Left cardiac atrium (tissue), 4 donors: ENCODE measurements around the gene A4GNT. TPM values are rescaled to one million over a fixed set of nuclear protein-coding genes. Genes with fewer than 3 reads are reported as not detected.
"Not testable (repeated sequence)": the region's sequence is repeated elsewhere in the genome, so short reads cannot be mapped to it uniquely, and the experiment has no call there.

Source experiments
- ATAC-seq, 2 donors: fragments of 200-7000 bp; cut with Tn5 transposase; one replicate each; pipeline ENCODE4 v1.9.1; 2020; ENCODE audit warnings: mild to moderate bottlenecking in 2 of 2, moderate library complexity in 2 of 2
- DNase-seq: peaks from one replicate; pipeline ENCODE4 v3.0.0-alpha.2; 2020
- intact Hi-C, 2 donors: fragments of 100-400 bp; cut with DNase I; formaldehyde crosslinking; loops; one replicate each; pipeline versions ENCODE4 v1.14.1 to v1.15.1; 2022 to 2023
- total RNA-seq, 2 donors: library from RNA; stranded (reverse); fragmentation: NEBNext Ultra II Directional; extraction: Animal tissue kit (Norgen Biotek cat#: 25700); gene quantifications; one replicate each; pipeline ENCODE4 v1.2.1, GENCODE V29; 2021
- donor health status: DM: no; HTN: yes; CAD: no.
- donor health status: DM: no; HTN: yes; CAD: no; lungs with severe emphysema.
- donor health status: DM: yes; HTN: yes; CAD: no.
- donor health status: Dilated cardiomyopathy.

Gene A4GNT
- total RNA-seq, 2 donors from 2014 or later = not detected

- ATAC-seq (peak in 1 of 2 donors; percentile 69), DNase-seq (no peak)
- intact Hi-C loops = no loop called here
Observed at GRCh38 chr3:138124706-138125355, 7.4 kb downstream of the A4GNT start.

DNA sequence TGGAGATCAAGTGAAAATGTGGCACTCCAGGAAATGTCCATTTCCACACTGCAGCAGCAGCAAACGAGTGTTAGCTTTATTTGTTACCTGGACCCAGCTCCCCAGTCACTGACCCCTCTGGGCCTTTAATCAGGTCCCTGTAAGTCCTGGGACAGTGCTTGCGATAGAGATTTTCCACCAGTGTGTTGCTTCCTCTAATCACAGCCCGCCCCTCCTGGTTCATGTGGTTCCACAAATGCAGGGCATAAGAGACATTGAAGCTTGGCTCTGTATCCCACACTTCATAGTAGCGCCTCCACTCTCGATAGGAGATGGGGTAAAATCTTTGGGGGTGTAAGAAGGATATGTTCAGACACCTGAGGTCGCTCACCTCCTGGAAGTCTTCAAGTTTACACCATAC is 8.0 kb downstream of the A4GNT start:
- DNase-seq (no peak), ATAC-seq (peak in 1 of 2 donors; percentile 16)
- intact Hi-C loops = no loop called here

- no peak for DNase-seq
- ATAC-seq = no peak
- intact Hi-C loops = loop anchor here (1.0 to 10.0 kb wide), 3 partner anchors 50 to 1015 kb away; no protein-coding TSS in a partner anchor
Observed at GRCh38 chr3:138119423-138119766, 12.8 kb downstream of the A4GNT start.

GRCh38 chr3:138118612-138119422 is 13.4 kb downstream of the A4GNT start:
- peak; percentile 65 for DNase-seq
- intact Hi-C loops = loop anchor here (1.0 to 10.0 kb wide), 3 partner anchors 50 to 1014 kb away; no protein-coding TSS in a partner anchor
- peak; percentile 20 to 54 for ATAC-seq

DNA sequence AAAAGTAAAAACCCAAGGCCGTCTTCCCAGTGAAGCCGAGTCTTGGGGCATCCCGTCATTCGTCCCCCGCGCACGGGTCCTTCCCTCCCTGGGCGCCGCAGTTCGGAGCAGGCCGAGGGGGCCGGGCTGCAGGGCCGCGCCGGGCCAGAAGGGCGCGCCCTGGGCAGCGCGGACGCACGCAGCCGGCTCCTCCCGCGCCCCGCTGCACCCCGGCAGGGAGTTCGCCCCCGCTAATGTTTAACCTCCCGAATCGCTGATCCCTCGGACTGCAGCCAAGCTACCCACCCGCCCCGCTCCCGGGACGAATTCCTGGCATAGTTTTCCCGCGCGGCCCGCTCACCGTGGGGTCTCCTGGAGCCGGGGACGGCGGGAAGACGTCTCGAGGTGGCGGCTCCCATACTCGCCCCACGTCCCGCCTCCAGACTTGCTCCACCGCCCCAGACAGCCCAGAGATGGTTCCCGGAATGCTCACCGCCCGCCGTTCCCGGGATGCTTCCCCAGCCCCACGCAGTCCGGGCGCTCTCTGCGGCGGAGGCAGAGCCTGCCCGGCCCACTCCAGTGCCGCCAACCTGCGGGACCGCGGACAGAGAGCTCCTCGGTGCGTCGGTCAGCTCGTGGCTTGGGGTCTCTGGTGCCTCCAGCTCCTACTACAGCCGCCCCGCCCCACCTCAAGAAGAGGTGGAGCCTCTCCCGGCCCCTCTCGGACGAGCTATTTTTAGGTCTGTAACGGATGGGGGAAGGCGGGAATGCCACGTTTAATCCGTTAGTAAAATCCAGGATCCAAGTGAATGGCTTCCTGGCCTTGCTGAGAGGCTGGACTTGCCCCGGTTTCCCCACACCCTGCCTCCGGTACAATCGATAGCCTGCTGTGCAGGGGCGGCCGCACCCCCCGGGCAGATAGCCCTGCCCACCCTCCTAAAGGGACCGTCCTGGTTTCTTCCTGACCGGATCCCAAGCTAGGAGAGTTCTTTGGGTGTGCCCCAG is 16.9 kb downstream of the A4GNT start, which contains the start of gene DZIP1L:
TSS of gene DZIP1L (minus strand) at position 621 of the 984 bp plus-strand sequence. CDS start 11,637 bp downstream, outside the sequence.
- DNase-seq (peak; percentile 69), ATAC-seq (peak; percentile 96 to 97)
- intact Hi-C loops = loop anchor here (5.0 to 10.0 kb wide), 2 partner anchors 48 to 1010 kb away; no protein-coding TSS in a partner anchor

DNA sequence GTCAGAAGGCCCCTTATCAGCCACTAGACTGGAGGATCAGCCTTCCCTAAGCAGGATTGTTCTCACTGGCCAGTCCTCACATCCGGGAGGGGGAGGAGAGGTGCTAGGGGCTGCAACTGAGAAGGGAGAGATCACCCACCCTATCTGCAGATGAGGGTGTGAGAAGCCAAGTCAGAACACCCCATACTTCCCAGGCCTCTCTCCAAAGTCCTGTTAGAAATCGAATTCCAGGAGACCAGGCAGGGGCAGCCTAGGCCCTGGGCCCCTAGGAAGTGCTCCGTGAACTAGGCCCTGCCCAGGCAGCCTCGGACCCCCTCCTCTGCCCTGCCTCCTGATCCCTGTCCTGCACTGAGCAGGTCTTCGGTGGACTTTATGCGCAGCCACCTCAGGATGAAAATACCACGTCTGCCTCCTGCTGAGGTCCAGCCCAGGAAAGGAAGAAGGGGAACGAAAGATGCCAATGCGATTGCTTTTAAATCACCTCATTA is 17.7 kb downstream of the A4GNT start:
- no peak for DNase-seq
- intact Hi-C loops = loop anchor here in 1 of 2 donors (10.0 kb wide), 1 partner anchor 1010 kb away; no protein-coding TSS in a partner anchor
- peak; percentile 13 to 21 for ATAC-seq

- ATAC-seq (no peak), DNase-seq (no peak)
- intact Hi-C loops = loop anchor here in 1 of 2 donors (10.0 kb wide), 1 partner anchor 1009 kb away; no protein-coding TSS in a partner anchor
Observed at GRCh38 chr3:138113326-138113725, 18.9 kb downstream of the A4GNT start.

DNA sequence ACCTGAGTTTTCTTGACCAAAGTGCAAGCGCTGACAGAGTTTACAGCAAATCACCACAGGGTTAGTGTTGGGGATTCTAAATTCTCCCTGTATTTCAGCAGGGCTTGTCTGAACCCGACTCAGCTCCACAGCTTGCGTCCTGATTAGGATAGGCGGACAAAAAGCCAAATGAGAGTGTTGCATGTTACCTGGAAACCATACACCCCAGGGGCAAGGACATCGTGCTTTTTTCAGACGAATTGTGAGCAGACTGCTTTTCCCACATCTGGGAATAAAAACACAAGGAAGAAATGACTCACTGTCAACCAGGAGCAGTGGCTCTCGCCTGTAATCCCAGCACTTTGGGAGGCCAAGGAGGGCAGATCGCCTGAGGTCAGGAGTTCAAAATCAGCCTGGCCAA is 19.8 kb downstream of the A4GNT start:
- intact Hi-C loops = loop anchor here in 1 of 2 donors (10.0 kb wide), 1 partner anchor 1008 kb away; no protein-coding TSS in a partner anchor
- ATAC-seq (no peak), DNase-seq (no peak)

DNA sequence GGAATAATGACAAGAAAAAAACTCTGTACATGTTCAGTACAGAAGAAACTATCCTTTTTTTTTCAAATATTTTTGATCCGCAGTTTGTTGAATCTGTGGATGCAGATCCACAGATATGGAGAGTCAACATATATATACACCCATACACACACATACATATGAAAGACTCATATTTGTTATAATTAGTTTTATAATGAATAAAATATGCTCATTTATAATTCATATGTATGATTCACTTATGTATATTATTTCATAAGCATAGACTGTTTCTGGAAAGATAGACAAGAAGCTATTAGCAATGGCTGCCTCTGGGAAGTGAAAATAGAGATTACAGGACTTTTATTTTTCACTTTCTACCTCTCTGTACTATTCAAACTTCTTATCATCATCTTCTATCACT is 26.6 kb downstream of the A4GNT start:
- no peak for ATAC-seq
- no peak for DNase-seq
- intact Hi-C loops = no loop called here

DNA sequence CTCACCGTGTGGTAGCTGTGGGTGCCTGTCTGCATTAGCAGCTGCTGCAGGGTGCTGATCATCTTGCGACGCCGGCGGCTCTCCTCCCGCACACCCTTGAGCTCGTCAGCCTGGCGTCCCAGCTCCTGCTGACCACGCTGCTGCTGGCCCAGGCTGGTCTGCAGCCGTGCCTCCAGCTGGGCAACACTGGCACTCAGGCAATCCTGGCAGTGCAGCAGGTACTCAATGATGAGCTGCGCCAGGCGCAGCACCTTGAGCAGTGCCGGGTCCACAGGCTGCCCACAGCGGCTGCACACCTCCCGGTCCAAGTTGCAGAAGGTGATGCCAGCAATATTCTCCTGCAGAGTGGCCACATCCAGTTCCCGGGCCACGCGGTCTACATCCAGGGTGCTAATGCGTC is 28.7 kb downstream of the A4GNT start:
- intact Hi-C loops = no loop called here
- no peak for DNase-seq
- ATAC-seq = no peak

DNA sequence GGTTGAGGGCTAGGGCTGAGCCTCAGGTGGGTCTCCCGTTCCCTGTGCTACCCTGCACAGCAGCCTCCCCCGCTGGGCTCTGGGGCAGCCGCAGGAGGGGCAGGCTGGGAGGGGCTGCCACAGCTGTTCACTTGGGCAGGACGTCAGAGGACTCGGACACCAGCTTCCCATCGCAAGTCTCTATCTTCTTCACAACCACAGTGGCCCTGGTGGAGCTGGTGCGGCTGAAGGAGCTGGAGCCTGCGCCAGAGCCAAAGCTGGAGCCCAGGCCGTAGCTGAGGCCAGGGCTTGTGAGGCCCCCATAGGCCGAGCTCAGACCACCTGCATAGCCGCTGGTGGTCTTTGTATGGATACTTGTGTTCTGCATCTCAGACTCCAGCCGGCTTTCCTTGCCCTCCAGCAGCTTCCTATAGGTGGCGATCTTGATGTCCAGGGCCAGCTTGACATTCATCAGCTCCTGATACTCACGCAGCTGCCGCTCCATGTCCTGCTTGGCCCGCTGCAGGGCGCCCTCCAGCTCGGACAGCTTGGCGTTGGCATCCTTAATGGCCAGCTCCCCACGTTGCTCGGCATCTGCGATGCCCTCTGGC is 30.7 kb downstream of the A4GNT start:
- ATAC-seq, intact Hi-C loops, DNase-seq: not testable (repeated sequence)

- ATAC-seq = no peak
- DNase-seq = no peak
- intact Hi-C loops = no loop called here
Observed at GRCh38 chr3:138099417-138099816, 32.8 kb downstream of the A4GNT start.

DNA sequence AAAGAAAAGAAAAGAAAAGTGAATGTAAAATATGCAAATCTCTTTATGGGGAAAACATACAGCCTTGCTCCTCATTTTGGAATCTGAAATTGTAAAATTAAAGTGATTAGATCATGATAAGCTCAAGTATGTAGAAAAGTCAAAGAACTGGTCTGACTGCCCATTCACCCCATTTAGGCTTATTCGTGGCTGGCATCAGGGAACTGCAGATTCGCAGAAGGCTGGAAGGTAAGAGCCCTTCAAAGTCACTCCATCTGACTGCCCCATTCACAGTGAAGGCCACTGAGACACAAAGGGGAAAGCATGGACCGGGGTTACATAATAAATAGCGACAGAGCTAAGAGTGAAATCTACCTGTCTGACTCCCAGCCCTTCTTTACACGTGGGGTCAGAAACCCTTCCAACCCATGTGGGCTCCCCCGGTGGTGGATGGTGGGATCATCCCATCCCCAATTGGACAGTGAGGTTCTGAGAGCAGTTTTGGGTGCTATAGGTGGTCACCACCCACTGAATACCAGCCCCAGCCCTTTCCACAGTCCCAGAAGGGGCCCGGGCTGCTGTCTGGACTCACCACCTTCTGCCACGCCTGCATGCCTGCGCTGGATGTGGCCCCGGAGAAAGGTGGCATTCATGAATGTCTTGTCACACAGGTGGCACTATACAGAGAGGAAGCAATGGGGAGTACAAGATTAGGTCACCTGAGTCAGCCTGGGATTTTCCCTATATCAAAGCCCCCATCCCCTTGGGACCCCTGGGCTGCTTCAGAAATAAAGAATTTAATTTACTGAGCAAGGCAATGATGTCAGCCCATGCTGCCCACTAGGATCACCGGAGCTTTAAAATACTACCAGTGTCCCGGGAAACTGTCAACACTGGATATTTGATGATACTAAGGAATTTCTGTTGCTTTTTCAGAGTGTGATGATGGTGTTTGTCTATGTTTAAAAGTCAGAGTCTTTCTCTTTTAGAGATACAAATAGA is 34.7 kb downstream of the A4GNT start:
- no peak for DNase-seq
- ATAC-seq = no peak
- intact Hi-C loops = no loop called here

- ATAC-seq = no peak
- intact Hi-C loops = no loop called here
Observed at GRCh38 chr3:138093721-138094120, 38.5 kb downstream of the A4GNT start.

GRCh38 chr3:138092023-138092422 is 40.2 kb downstream of the A4GNT start:
- DNase-seq (no peak), ATAC-seq (no peak)
- intact Hi-C loops = no loop called here

More at GRCh38 chr3:138093721-138094120, 38.5 kb downstream of the A4GNT start:
- no peak for DNase-seq

DNA sequence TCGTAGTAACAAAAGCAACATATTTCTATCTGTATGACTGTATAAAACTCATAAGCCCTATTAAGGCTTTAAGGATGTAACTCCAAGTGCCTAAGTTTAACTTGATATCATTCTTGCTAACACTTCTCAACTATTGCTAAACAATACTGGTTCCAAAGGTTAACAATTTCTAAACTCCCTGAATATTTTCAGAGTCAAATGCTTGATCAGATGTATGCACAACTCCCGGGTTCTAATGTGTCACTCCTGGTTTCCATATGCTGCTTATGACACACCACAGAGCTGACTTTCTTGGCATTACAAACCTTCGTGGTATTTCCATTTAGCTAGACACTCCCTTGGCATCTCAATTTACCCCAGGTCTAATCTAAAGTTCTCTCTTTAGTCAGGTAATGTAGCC is 43.1 kb downstream of the A4GNT start:
- no peak for DNase-seq
- intact Hi-C loops = no loop called here

DNA sequence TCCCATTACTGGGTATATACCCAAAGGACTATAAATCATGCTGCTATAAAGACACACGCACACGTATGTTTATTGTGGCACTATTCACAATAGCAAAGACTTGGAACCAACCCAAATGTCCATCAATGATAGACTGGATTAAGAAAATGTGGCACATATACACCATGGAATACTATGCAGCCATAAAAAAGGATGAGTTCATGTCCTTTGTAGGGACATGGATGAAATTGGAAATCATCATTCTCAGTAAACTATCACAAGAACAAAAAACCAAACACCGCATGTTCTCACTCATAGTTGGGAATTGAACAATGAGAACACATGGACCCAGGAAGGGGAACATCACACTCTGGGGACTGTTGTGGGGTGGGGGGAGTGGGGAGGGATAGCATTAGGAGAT is 46.4 kb downstream of the A4GNT start:
- intact Hi-C loops, ATAC-seq, DNase-seq: not testable (repeated sequence)

More for the DNA sequence above, 43.1 kb downstream of the A4GNT start:
- no peak for ATAC-seq
